ENCODE measurements around the gene SERPINB10. TPM values are rescaled to one million over a fixed set of nuclear protein-coding genes. Genes with fewer than 3 reads are reported as not detected.
"Not testable (repeated sequence)": the region's sequence is repeated elsewhere in the genome, so short reads cannot be mapped to it uniquely, and the experiment has no call there.

The SERPINB10 gene
- total RNA-seq, 3 donors from 2014 or later: 0.15 TPM; not detected in 2

- Histone ChIP-seq H3K36me3 (no peaks in the 10 kb centered on the region), H3K9me3 (no peaks in the 10 kb centered on the region), H3K27ac (no peak overlapping the region), H3K27me3 (no peaks in the 10 kb centered on the region), H3K4me3 (no peak overlapping the region), H3K4me1 (no peaks in the 10 kb centered on the region)
- TF ChIP-seq CTCF (IDR thresholded peaks at IDR 0.05): no peak
- DNase-seq (ENCODE audit: low spot score in 2 of 2): no peak
- intact Hi-C loops (cut with DNase I; ENCODE audit: low total_unique reads): no loop called here
These were observed 16.8 kb downstream of the SERPINB10 start for GRCh38 chr18:63924551-63924950.

- no peak overlapping the region for H3K27ac ChIP-seq
- TF ChIP-seq POLR2AphosphoS5 (IDR thresholded peaks at IDR 0.05): no peak
- TF ChIP-seq CTCF (IDR thresholded peaks at IDR 0.05): no peak
- no peak for TF ChIP-seq POLR2A (IDR thresholded peaks at IDR 0.05)
These were observed 20.6 kb downstream of the SERPINB10 start for GRCh38 chr18:63928331-63928730.

GRCh38 chr18:63929369-63929768 is 21.6 kb downstream of the SERPINB10 start:
- H3K4me3 ChIP-seq, H3K27ac ChIP-seq, H3K9me3 ChIP-seq: not testable (repeated sequence)

More at GRCh38 chr18:63928331-63928730, 20.6 kb downstream of the SERPINB10 start:
- no peak overlapping the region for H3K4me3 ChIP-seq
- no peaks in the 10 kb centered on the region for H3K27me3 ChIP-seq
- intact Hi-C loops (cut with DNase I; ENCODE audit: low total_unique reads): no loop called here
- H3K36me3 ChIP-seq: no peaks in the 10 kb centered on the region
- DNase-seq (ENCODE audit: low spot score in 2 of 2): no peak
- H3K4me1 ChIP-seq: no peaks in the 10 kb centered on the region
- no peaks in the 10 kb centered on the region for H3K9me3 ChIP-seq

GRCh38 chr18:63930773-63931354 is 23.1 kb downstream of the SERPINB10 start:
- Histone ChIP-seq H3K4me3 (no peak overlapping the region), H3K27me3 (no peaks in the 10 kb centered on the region), H3K4me1 (no peaks in the 10 kb centered on the region), H3K36me3 (no peaks in the 10 kb centered on the region), H3K27ac (no peak overlapping the region), H3K9me3 (no peaks in the 10 kb centered on the region)
- DNase-seq (ENCODE audit: low spot score in 2 of 2): no peak
- intact Hi-C loops (cut with DNase I; ENCODE audit: low total_unique reads): no loop called here
- TF ChIP-seq CTCF (IDR thresholded peaks at IDR 0.05): no peak
- no peak for TF ChIP-seq POLR2AphosphoS5 (IDR thresholded peaks at IDR 0.05)
- no peak for TF ChIP-seq POLR2A (IDR thresholded peaks at IDR 0.05)

More at GRCh38 chr18:63929369-63929768, 21.6 kb downstream of the SERPINB10 start:
- DNase-seq (ENCODE audit: low spot score in 2 of 2); H3K4me1 ChIP-seq; H3K36me3 ChIP-seq; intact Hi-C loops (cut with DNase I; ENCODE audit: low total_unique reads); H3K27me3 ChIP-seq: not testable (repeated sequence)

- no peaks in the 10 kb centered on the region for H3K9me3 ChIP-seq
- no peak overlapping the region for H3K27ac ChIP-seq
- peaks cover 3 to 4% of the 10 kb centered on the region in 2 donors for H3K27me3 ChIP-seq
- intact Hi-C loops (cut with DNase I; ENCODE audit: low total_unique reads): no loop called here
- TF ChIP-seq POLR2A (IDR thresholded peaks at IDR 0.05) (no peak), POLR2AphosphoS5 (IDR thresholded peaks at IDR 0.05) (no peak), CTCF (IDR thresholded peaks at IDR 0.05) (peak; percentile 28 to 66 (median 60))
- H3K4me3 ChIP-seq: peak overlapping the region; percentile 38 to 74 (median 51)
- DNase-seq (ENCODE audit: low spot score in 2 of 2): peak; percentile 59 to 75
- H3K36me3 ChIP-seq: no peaks in the 10 kb centered on the region
- H3K4me1 ChIP-seq: no peaks in the 10 kb centered on the region
These were observed 28.6 kb downstream of the SERPINB10 start for GRCh38 chr18:63936156-63936931.
